22Rv1 (cell line): ENCODE data around the gene AK9.

Experiments used
- CTCF ChIP-seq: fragments of 450-650 bp; IDR thresholded peaks from 2 replicates; pipeline ENCODE4 v1.5.1; 2017; ENCODE audit warnings: mild to moderate bottlenecking
- ZFX ChIP-seq: fragments of 450-650 bp; IDR thresholded peaks from 2 replicates; pipeline ENCODE4 v1.6.1; 2017; ENCODE audit warnings: antibody characterized with exemption, borderline replicate concordance

GRCh38 chr6:109493865-109494264 lies 197.1 kb downstream of the AK9 start:
- TF ChIP-seq CTCF: no peak
- TF ChIP-seq ZFX: no peak
